K562 (cell line): ENCODE data around the gene HMGN1. TPM values are rescaled to one million over a fixed set of nuclear protein-coding genes. Genes with fewer than 3 reads are reported as not detected.

ENCODE experiments used
- BRD4 ChIP-seq: fragments of 200-600 bp; sonication (generic); IDR thresholded peaks from 2 replicates; pipeline ENCODE4 v1.6.1; 2017; ENCODE audit warnings: inconsistent platforms
- ETV6 ChIP-seq, 3 experiments: fragments of 150-350 bp in 1 of 3; sonication (generic) in 1 of 3; formaldehyde crosslinking in 1 of 3; IDR thresholded peaks; 2 replicates each; pipeline versions ENCODE4 v1.6.1 to v1.8.0; 2014 to 2022; ENCODE audit warnings: borderline replicate concordance in 2 of 3, low read depth in 2 of 3, antibody characterized with exemption in 1 of 3, low read length in 1 of 3, mild to moderate bottlenecking in 1 of 3, missing genetic modification reagents in 1 of 3
- FOXP1 ChIP-seq: sonication (generic); formaldehyde crosslinking; IDR thresholded peaks from 2 replicates; pipeline ENCODE4 v1.8.0; 2022; ENCODE audit warnings: mild to moderate bottlenecking, missing genetic modification reagents
- HMG20A ChIP-seq: fragments of 450-650 bp; formaldehyde crosslinking; conservative IDR thresholded peaks from 2 replicates; pipeline ENCODE4 v1.4.0; 2020; ENCODE audit warnings: mild to moderate bottlenecking, mixed read lengths
- NR1H2 ChIP-seq: sonication (generic); formaldehyde crosslinking; IDR thresholded peaks from 2 replicates; pipeline ENCODE4 v1.4.0; 2020; ENCODE audit warnings: mild to moderate bottlenecking, missing genetic modification reagents
- POLR3A ChIP-seq: IDR thresholded peaks from 2 replicates; pipeline ENCODE4 v1.6.1; 2011; ENCODE audit warnings: borderline replicate concordance, mild to moderate bottlenecking, moderate library complexity; ENCODE audit not compliant: insufficient read length, insufficient read depth; ENCODE audit errors: extremely low read depth
- RBM39 ChIP-seq: fragments of 200-400 bp; formaldehyde crosslinking; optimal IDR thresholded peaks from 2 replicates; pipeline ENCODE3; 2018; ENCODE audit warnings: low read depth, low read length
- SRSF1 ChIP-seq: fragments of 200-400 bp; formaldehyde crosslinking; IDR thresholded peaks from 2 replicates; pipeline ENCODE4 v1.6.1; 2017; ENCODE audit warnings: mild to moderate bottlenecking, low read depth, low read length, moderate library complexity
- TEAD1 ChIP-seq, 2 experiments: fragments of 450-650 bp in 1 of 2; sonication (generic) in 1 of 2; formaldehyde crosslinking; IDR thresholded peaks; 2 replicates each; pipeline versions ENCODE4 v1.4.0 to v1.8.0; 2020 to 2022; ENCODE audit warnings: mild to moderate bottlenecking in 2 of 2, missing genetic modification reagents in 1 of 2
- ZNF41 ChIP-seq: fragments of 250-450 bp; sonication (Bioruptor Pico); conservative IDR thresholded peaks from 2 replicates; pipeline ENCODE4 v1.4.0; 2020; ENCODE audit warnings: mild to moderate bottlenecking
- ZNF551 ChIP-seq: fragments of 250-450 bp; sonication (Bioruptor Pico); IDR thresholded peaks from 2 replicates; pipeline ENCODE4 v1.5.0; 2021; ENCODE audit warnings: mild to moderate bottlenecking, moderate library complexity
- polyA plus RNA-seq, 8 experiments: library from polyadenylated mRNA; depleted of rRNA in 4 of 8; stranded (reverse) in 5 of 8; unstranded in 3 of 8; fragments of >200 nt; fragmentation: Nextera tagmentation in 2 of 8; fragmentation: Illumina TruSeq in 1 of 8; extraction: Ambion mirVana in 2 of 8; extraction: Trizol in 1 of 8; gene quantifications; 2 replicates each; pipeline versions ENCODE4 v1.2.1 to v1.2.3, GENCODE V29; 2011 to 2014; ENCODE audit warnings: inconsistent platforms in 1 of 8, missing spikeins in 1 of 8
- total RNA-seq, 7 experiments: library from RNA; depleted of rRNA in 6 of 7; stranded (reverse); fragments of >200 nt in 6 of 7; fragmentation: Illumina TruSeq in 2 of 7; extraction: Trizol in 2 of 7; gene quantifications; 2 replicates each; pipeline versions ENCODE4 v1.2.1 to v1.2.3, GENCODE V29; 2011 to 2021; ENCODE audit warnings: low replicate concordance in 1 of 7
- TF ChIP-seq, protein P1 (sequence below), 2 experiments: fragments of 450-650 bp in 1 of 2; sonication (generic) in 1 of 2; formaldehyde crosslinking in 1 of 2; IDR thresholded peaks in 1 of 2; conservative IDR thresholded peaks in 1 of 2; 2 replicates each; pipeline versions ENCODE4 v1.6.1 to v1.8.1; 2016 to 2023; ENCODE audit warnings: mild to moderate bottlenecking in 2 of 2, moderate library complexity in 2 of 2, inconsistent platforms in 1 of 2, missing genetic modification reagents in 1 of 2
- TF ChIP-seq, protein P2 (sequence below): fragments of 200-800 bp; sonication (Bioruptor generic); IDR thresholded peaks from 2 replicates; pipeline ENCODE4 v1.6.1; 2017; ENCODE audit warnings: missing genetic modification characterization, missing compliant biosample characterization
- TF ChIP-seq, protein P3 (sequence below): fragments of 200-800 bp; sonication (Bioruptor generic); IDR thresholded peaks from 2 replicates; pipeline ENCODE4 v1.6.1; 2017; ENCODE audit warnings: missing genetic modification characterization, missing compliant biosample characterization
- TF ChIP-seq, protein P4 (sequence below): IDR thresholded peaks from 2 replicates; pipeline ENCODE4 v1.6.1; 2012; ENCODE audit warnings: low read depth, low read length, improper control_type of control experiment, borderline replicate concordance
- TF ChIP-seq, protein P5 (sequence below): fragments of 250-450 bp; sonication (Bioruptor Pico); IDR thresholded peaks from 2 replicates; pipeline ENCODE4 v1.8.0; 2021; ENCODE audit warnings: mild to moderate bottlenecking, moderate library complexity

The HMGN1 gene
- total and polyA plus RNA-seq, 9 of the 15 experiments (the other 6 are each of a cell fraction or from before 2014, with no cell fraction given) = 124 to 626 (median 498) TPM

DNA sequence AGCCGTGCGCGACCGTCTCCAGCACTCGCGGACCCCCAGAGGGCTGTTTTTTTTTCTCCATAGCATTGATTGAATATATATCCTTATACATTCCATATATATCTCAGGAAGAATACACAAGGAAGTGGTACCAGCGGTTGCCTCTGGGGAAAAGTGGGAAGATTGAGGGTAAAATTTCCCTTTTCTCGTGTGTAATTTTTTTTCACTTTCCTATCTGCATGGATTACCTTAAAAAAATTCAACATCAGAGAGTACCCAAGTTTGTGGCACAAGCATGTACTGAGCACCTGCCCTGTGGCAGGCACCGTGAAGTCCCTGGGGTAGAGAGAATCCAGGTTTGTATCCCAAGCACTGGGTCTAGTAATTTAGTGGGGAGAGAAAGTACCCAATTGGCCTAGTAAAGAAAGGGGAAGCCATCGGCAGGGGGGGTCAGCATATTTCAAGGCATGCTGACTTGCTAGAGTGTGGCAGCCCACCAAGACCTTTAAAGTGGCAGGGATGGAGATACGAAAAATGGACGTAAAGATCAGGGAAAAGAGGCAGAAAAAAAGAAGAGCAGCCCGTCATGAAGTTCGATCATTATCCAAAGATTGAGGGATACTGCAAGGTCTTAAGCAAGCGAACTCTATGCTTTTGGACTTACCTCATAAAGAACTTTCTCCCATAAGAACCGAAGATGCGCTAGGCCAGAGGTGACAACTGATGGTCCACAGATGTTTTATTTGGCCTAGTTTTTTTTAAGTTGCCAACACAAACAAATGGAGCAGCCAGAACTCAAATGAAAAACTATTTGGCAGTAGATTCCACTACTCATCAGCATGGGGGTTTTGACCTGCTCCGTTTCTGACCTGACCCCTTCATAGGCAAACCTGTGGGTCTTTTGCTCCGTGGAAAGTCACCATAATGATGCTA is 1.5 kb upstream of the HMGN1 start (continued):
- TF ChIP-seq, protein P1, sequence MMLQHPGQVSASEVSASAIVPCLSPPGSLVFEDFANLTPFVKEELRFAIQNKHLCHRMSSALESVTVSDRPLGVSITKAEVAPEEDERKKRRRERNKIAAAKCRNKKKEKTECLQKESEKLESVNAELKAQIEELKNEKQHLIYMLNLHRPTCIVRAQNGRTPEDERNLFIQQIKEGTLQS (IDR thresholded peaks at IDR 0.05) = no peak
- TF ChIP-seq, protein P1 (CRISPR knock-in tag; conservative IDR thresholded peaks at IDR 0.05) = no peak
- TF ChIP-seq, protein P2, sequence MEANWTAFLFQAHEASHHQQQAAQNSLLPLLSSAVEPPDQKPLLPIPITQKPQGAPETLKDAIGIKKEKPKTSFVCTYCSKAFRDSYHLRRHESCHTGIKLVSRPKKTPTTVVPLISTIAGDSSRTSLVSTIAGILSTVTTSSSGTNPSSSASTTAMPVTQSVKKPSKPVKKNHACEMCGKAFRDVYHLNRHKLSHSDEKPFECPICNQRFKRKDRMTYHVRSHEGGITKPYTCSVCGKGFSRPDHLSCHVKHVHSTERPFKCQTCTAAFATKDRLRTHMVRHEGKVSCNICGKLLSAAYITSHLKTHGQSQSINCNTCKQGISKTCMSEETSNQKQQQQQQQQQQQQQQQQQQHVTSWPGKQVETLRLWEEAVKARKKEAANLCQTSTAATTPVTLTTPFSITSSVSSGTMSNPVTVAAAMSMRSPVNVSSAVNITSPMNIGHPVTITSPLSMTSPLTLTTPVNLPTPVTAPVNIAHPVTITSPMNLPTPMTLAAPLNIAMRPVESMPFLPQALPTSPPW (CRISPR knock-in tag) = peak; percentile 27; the same call in 1 of the 2 replicates
- no peak for TF ChIP-seq ZNF41 (CRISPR knock-in tag)
- no peak for TF ChIP-seq POLR3A
- TF ChIP-seq RBM39 = peak; percentile 21
- TF ChIP-seq, protein P3, sequence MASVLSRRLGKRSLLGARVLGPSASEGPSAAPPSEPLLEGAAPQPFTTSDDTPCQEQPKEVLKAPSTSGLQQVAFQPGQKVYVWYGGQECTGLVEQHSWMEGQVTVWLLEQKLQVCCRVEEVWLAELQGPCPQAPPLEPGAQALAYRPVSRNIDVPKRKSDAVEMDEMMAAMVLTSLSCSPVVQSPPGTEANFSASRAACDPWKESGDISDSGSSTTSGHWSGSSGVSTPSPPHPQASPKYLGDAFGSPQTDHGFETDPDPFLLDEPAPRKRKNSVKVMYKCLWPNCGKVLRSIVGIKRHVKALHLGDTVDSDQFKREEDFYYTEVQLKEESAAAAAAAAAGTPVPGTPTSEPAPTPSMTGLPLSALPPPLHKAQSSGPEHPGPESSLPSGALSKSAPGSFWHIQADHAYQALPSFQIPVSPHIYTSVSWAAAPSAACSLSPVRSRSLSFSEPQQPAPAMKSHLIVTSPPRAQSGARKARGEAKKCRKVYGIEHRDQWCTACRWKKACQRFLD = no peak
- 0 out of 4 replicates have a peak, but pooled peaks of 1 of the 2 experiments have one; percentile 31 for TF ChIP-seq TEAD1 (CRISPR knock-in tag; IDR thresholded peaks at IDR 0.05)
- TF ChIP-seq BRD4 = peak; percentile 16
- TF ChIP-seq, protein P4, sequence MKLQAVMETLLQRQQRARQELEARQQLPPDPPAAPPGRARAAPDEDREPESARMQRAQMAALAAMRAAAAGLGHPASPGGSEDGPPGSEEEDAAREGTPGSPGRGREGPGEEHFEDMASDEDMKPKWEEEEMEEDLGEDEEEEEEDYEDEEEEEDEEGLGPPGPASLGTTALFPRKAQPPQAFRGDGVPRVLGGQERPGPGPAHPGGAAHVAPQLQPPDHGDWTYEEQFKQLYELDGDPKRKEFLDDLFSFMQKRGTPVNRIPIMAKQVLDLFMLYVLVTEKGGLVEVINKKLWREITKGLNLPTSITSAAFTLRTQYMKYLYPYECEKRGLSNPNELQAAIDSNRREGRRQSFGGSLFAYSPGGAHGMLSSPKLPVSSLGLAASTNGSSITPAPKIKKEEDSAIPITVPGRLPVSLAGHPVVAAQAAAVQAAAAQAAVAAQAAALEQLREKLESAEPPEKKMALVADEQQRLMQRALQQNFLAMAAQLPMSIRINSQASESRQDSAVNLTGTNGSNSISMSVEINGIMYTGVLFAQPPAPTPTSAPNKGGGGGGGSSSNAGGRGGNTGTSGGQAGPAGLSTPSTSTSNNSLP = no peak
- no peak for TF ChIP-seq ETV6 (IDR thresholded peaks at IDR 0.05; ENCODE audit: borderline replicate concordance in 1 of 2, low read depth in 2 of 2, low read length in 1 of 2)
- no peak for TF ChIP-seq ETV6 (CRISPR knock-in tag; IDR thresholded peaks at IDR 0.05; ENCODE audit: borderline replicate concordance)
- TF ChIP-seq FOXP1 (CRISPR knock-in tag) = 0 out of 2 replicates have a peak, but pooled peaks have one; percentile 42
- TF ChIP-seq, protein P5, sequence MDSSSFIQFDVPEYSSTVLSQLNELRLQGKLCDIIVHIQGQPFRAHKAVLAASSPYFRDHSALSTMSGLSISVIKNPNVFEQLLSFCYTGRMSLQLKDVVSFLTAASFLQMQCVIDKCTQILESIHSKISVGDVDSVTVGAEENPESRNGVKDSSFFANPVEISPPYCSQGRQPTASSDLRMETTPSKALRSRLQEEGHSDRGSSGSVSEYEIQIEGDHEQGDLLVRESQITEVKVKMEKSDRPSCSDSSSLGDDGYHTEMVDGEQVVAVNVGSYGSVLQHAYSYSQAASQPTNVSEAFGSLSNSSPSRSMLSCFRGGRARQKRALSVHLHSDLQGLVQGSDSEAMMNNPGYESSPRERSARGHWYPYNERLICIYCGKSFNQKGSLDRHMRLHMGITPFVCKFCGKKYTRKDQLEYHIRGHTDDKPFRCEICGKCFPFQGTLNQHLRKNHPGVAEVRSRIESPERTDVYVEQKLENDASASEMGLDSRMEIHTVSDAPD (CRISPR knock-in tag) = no peak
- TF ChIP-seq ZNF551 = no peak
- 0 out of 2 replicates have a peak, but pooled peaks have one; percentile 39 for TF ChIP-seq NR1H2
- TF ChIP-seq SRSF1 = no peak
- TF ChIP-seq HMG20A (CRISPR knock-in tag) = no peak
